HG03280 (cell line): ENCODE results near the gene SEMA4B.

ENCODE experiments used
- ATAC-seq: cut with Tn5 transposase; IDR thresholded peaks from one replicate; pipeline ENCODE4 v1.9.1; 2021; ENCODE audit warnings: mild to moderate bottlenecking, moderate library complexity; ENCODE audit not compliant: unreplicated experiment

The SEMA4B gene

DNA sequence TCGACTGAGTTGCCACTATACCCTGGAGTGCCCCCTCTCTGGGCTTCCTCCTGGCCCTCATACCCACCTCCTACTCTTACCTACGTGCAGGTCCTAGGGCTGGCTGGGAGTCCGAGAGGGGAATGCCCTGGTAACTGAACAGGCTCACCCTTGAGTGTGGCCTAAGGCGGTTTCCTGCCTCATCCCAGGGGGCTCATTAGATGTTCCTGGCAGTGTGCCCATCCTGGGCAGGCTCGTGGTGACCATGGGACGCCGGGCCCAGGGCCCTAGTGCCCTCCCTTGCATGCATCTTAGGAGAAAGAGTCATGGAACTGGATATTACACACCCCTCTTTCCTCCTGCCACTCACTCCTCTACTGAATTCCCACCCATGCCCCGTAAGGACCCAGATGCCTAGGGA lies 2.8 kb downstream of the SEMA4B start:
- no peak for ATAC-seq

DNA sequence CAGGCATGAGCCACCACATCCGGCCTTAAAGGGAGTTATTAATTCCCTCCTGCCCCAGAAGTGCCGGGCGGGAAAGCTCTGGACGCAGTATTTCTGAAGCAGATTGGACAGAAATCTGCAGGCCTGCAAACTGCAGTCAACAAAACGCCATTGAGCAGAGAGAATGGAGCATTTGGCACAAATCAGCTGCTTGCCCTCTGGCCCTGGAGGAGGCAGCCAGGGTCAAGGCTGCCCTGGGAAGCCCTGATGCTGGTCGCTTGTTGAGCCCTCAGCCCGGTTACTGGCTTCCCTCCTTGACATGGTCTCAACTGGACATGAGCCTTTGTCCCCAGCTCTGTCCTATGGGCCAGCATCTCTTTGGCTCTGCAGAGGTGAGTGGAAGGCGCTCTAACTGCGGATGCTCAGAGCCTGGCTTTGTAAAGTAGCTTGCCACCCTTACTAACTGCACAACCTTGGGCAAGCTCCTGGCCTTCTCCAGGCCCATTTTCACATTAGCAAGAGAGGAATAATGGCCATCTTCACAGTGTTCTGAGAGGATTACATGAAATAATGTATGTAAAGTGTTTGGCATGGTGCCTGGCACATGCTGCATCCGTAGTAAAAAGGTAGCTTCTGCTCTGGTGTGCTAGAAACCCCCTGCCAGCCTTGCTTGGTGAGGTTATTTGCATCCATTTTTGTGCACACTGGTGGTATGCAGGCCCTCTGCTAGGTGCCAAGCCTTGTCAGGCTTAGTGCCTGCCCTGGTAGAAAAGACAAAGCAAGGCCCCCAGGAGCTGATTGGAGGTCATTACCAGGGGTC lies 4.1 kb downstream of the SEMA4B start:
- no peak for ATAC-seq

DNA sequence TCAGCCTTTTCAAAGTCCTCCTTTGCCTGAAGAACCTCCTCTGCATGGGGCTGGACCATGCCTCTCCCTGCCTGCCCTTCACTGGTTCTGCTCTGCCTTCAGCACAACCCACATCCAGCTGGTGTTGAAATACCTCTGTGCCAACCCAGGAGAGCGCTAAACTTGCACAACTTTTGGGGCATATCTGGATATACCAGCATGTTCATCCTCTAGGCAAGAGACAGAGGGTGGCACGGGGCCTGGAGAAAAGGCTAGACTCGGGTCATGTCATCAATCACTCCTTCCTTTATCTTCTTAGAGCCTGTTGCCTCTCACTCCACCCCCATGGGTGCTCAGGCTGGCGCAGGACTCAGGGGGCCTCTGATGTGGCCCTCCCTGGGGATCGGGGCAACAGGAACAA lies 4.8 kb downstream of the SEMA4B start:
- no peak for ATAC-seq

DNA sequence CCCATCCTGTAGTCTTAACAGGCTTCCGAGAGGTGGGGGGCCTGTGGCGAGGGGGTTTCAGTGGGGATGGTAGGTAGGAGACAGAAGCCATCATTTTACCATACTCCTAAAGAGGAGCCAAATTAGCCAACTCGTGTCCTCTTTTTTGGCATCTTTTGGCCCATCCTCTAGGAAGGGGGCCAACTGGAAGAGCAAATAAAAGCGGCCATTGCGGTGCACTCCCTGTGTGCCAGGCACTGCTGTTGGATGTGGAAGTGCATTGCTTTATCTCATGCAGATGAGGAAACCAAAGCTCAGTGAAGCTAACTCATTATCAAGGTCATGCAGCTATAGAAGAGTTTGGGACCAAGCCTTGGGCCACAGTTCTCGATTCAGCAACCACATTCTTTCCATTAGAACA lies 6.1 kb downstream of the SEMA4B start:
- no peak for ATAC-seq

DNA sequence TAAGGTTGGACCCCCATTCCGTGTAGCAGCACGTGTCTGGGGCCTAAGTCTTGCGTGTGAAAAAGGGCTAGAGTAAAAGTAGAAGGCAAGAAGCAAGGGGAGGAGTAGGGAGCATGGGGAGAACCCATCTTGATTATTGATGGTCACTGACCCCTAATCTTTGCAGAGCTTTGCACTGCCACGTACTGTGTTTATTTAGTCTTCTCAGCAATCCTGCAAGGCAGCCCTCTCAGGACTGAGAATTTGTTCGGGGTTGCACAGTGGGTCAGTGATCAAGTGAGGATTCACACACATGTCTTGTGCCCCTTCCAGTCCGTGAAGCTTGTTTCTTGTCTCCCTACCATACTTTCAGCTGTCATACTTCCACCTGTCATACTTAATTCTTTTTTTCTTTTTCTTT lies 7.2 kb downstream of the SEMA4B start:
- no peak for ATAC-seq

DNA sequence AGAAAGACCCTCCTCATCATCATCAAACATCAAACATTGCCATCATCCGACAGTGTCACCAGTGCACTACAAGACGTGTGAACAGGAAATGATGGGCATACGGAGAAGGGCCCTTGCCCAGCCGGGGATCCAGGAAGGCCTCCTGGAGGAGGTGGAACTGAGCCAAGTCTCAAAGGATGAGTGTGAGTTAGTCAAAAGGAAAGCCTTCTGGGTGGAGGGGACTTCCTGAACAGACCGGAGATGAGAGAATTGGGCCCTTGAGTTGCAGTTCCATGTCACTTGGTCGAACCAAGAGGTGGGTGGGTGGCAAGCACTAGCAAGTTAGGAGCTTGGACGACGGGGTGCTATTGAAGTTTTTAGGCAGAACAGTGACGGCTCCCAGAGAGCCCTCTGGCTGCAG lies 8.5 kb downstream of the SEMA4B start:
- no peak for ATAC-seq

DNA sequence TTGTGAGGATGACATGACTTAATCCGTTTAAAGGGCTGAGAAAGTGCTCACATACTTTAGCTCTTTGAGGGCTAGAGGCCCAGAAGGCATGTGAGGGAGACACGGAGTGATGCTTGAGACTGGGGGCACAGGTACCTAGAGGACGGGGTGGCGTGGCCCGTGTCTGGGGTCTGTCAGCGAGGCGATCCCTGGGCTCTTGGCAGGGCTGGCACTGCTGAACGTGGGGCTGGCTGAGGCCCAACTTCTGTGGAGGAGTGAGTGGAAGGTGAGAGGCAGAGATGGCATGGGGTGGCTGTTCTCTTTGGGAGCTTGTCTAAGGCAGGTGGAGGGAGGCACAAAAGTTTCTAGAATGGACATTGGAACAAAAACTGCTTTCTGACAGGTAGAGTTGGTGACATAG lies 9.5 kb downstream of the SEMA4B start:
- no peak for ATAC-seq

DNA sequence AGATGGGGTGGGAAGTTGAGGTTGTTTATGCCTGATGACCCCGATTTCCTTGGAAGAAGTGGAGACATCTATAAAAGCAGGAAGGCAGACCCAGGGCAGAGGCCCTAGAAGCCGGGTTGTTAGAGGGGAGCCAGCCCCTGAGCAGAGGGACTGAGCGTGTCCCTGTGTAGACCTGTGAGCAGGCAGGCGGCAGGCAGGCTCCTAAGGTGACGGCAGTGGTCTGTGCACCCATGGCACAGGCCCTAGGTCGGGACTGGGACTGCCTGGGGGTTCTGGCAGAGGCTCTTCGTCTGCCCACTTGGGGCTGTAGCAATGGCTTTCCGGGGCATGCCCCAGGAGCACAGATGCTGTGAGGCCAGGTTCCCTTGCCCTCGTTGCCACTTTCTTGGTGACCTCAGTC lies 9.9 kb downstream of the SEMA4B start:
- ATAC-seq, result no peak

DNA sequence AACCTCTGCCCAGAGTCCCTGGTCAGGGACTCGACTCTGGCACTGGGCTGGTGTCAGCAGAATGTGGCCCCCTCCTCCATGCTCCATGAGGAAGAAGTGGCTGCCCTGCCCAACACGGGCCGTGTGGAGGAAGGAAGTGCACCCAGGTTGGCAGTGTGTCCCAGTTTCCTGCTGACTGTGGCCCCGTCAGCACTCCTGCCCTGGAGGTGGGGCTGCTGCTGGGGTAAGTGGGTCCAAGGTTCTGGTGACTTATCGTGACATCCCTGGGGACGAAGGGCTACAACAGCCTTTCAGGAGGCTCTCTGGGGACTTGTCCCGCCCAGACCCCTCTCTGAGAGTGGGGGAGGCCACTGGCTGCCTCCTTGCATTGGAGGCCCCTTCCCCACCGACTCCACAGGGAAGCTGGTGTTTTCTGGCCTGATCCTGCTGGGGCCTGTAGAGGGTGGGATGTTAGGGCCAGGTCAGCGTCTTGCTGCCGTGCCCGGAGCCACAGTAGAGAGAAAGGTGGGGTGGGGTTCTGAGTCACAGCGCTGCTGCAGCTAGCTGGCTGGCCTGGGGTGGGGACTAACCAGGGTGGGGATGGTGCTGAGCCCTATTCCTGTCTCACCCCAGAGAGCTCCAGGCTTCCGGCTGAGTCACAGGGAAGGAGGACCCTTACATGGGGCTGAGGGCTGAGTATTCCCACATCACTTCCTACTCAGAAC lies 10.5 kb downstream of the SEMA4B start:
- ATAC-seq, result no peak

DNA sequence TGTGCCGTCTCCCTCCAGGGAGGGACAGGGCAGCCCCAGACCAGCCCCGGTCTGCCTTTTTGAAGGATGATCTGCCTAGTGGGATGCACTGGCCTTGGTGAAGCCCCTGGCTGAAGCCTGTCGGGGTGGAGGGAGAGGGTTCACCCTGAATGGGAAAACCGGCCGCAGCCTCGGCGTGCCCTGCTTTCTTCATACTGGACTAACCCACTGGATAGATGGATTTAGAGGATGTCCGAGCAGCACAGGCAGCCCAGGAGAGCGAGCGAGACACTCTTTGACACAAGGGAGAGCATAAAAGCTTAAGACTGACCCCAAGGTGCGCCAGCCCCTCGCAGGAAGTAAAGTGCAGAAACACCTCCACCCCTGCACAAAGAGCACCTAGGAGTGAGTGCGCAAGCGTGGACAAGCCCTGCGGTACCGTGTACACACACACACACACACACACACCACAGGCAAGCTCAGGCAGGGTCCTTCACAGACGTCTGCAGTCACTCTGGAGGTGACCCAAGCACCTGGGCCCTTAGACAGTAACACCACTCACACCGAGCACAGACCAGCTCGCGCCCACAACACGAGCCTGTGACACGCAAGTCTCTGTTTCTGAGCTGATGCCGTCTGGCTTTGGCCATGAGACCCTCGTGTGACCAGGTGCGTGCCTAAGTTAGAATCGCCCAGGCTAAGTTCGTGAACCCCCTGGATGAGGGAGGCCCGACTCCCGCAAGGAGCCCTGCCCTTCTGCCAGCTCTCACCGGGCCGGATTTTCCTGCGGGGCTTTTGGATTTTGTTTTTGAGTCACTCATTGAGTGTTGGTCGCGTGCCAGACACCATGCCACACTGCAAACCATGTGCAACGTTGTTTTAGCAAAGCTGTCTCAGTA lies 11.3 kb downstream of the SEMA4B start:
- ATAC-seq, result no peak

DNA sequence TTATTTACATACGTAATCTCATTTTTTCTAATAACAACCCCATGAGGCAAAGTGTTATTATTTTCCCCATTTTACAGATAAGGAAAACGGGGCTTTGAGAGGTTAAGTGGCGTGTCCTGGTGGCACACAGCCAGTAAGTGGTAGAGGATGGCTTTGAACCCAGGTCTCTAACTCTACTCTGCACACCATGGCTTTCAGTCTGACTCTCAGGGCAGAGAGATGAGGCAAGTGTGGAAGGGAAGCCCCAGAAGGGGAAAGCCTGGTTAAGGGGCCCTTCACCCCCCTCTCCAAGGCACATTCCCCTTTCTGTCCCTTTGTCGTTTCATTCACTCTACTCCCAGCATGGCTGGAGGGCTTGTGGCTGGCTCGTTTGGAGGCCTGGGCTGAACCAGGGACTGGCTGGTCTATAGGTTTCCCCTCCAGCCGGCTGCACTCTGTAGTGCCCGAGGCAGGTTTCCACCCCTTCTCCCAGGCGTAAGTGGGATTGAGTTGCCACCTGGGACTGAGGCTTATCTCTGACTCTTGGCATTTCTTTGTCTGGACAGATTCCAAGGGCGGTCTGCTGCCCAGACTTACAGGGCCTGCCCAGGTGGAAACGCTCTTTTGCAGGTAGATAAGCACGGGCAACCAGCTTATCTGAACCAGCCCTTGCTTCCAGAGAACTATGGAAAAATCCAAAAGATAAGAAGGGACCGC lies 12.1 kb downstream of the SEMA4B start:
- no peak for ATAC-seq

DNA sequence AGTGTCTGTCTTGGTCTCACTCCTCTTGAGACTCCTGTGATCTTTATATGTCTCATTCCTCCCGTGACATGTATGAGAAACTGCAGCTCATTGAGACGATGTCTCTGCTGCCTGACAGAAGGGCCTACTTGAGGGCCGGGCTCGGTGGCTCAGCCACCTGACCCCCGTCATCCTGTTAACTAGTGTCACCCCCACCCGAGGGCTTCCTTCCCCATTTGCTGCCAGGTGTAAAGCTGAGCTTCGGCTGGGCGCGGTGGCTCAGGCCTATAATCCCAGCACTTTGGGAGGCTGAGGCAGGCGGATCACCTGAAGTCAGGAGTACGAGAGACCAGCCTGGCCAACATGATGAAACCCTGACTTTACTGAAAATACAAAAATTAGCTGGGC lies 12.7 kb downstream of the SEMA4B start:
- ATAC-seq, result no peak

DNA sequence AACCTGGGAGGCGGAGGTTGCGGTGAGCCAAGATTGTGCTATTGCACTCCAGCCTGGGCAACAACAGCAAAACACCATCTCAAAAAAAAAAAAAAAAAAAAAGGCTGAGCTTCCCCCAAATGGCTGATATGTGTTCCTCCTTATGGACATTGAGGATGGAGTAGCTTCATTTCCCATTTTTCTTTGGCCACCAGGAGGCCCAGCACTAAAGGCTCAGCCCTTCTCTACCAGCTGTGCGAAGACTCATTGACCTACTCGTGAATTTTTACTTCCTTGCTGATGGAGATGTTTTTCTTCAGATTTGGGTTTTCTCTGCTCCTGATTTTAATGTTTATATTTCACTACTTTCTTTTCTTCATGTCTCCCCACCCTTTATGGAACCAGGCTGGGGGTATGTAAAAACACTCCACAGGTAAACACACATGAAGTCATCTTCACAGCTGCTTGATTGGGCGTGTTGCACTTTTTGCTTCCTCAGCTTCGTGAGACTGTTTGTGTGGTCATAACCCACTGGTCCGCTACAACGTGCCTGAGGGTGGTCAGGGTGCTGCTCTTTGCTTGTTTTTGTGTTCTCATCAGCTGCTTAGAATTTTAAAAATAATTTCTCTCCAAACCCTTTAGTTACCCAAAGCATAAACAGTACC lies 13.5 kb downstream of the SEMA4B start:
- no peak for ATAC-seq

DNA sequence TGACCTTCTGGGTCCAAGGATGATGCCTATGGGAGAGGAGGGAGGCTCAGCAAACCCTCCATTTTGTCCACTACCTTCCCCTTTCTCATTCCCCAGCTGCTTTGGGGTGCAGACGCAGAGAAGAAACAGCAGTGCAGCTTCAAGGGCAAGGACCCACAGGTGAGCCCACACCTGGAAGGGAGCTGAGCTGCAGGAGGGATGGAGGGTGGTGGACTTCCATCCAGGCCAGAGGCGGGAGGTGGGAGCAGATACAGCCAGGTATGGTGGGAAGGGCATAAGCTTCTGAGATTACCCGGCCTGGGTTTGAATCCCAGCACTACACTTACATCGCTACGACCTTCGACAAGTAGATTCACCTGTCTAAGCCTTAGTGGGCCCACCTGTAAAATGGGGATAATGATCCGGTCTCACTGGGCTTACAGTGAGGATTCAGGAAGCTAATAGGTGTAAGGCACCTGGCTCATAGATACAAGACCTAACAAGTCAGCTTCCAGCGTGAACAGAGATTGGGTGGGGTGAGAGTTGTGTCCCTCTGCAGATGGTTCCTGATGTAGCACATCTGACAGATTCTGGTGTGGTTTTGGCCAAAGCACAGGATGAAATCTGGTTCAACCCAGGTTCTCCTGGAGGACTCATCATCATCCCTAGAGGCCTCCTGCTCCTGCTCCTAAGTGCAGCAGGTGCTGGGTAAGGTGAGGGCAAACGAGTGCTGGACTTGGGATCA lies 16.7 kb downstream of the SEMA4B start:
- ATAC-seq, result no peak

DNA sequence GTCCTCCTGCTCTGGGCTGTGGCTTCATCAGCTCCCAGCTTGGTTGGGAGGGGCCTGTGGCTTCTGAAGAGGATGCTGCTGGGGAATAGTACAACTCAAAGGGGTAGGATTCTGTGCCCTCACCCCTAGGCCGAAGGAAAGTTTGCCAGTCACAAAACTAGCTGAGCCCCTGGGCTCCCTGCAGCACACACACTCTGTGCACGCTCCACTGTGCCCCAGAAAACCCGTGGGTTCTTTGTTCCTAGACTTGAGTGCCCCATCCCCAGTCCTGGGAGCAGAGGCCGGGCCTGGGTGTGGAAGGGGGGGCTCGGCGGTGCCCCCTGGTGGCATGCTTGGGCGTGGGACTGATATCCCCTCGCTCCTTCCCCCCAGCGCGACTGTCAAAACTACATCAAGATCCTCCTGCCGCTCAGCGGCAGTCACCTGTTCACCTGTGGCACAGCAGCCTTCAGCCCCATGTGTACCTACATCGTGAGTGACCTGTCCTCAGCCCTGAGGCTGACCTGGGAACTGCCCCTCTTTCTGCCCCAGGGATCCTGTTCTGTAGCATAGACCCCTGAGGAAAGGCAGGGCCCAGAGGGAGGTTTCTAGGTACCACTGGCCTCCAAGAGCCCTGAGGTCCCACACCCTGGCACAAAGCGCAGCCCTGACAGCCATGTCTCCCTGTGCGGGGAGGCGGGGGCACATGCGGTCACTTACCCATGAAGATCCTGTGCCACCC lies 18.5 kb downstream of the SEMA4B start:
- ATAC-seq, result no peak

DNA sequence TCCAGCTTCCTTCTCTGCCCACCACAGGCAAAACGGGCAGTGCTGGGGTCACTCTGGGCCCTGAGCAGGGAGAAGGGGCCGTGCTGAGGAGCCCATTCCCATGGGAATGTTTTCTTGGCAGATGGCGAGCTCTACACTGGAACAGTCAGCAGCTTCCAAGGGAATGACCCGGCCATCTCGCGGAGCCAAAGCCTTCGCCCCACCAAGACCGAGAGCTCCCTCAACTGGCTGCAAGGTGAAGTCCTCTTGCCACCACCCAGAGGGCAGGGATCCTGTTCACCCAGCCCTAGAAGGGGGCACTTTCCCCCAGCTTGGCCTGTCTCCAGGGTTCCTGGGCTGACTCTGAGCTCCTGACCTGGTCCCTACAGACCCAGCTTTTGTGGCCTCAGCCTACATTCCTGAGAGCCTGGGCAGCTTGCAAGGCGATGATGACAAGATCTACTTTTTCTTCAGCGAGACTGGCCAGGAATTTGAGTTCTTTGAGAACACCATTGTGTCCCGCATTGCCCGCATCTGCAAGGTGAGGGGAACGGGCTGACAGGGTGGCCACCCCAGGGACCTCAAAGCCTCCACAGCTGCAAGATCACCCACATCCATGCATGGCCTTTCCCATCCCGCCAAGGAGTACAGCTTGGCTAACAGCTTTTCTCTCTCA lies 20.2 kb downstream of the SEMA4B start:
- ATAC-seq, result no peak

DNA sequence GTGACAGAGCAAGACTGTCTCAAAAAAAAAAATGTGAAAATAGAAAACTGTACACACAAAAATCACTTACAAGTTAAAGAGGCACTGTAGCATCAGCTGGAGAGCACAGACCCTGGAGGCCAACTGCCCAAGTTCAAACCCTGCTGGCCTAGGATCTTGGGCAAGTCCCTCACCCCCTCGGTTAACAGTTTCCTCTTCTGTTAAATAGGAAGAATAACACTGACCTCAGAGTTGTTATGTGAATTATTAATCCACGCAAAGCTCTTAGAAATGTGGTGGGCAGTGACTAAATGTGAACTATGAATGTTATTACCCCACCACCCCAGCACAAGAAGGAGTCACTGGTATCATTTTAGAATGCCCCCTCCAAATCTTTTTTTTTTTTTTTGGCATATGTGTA lies 21.4 kb downstream of the SEMA4B start:
- no peak for ATAC-seq

DNA sequence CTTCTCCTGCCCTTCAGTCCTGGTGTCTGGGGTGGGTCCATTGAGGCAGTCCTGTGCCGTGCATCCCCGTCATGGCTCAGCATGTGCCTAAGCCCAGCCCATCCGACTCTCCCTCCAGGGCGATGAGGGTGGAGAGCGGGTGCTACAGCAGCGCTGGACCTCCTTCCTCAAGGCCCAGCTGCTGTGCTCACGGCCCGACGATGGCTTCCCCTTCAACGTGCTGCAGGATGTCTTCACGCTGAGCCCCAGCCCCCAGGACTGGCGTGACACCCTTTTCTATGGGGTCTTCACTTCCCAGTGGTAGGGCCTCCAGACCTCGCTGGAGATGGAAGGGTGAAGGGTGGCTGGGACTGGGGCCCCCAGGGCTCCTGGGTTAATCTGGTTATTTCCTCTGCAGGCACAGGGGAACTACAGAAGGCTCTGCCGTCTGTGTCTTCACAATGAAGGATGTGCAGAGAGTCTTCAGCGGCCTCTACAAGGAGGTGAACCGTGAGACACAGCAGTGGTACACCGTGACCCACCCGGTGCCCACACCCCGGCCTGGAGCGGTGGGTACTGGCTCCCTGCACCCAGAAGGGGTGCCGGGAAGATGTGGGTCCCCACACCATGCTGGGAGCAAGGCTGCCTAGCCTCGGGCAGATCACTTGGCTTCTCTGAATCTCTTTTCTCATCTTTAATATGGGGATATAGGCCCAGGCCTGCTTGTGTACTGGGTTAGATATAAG lies 22.5 kb downstream of the SEMA4B start:
- ATAC-seq, result no peak
